Stimulated activated CD4-positive, alpha-beta T cell treated with anti-CD3 and anti-CD28 coated beads, Interleukin-2, amount 100 ng/mL, for 48 hours (primary cell): ENCODE results near the gene PRKCZ.

Experiments
- DNase-seq, 2 donors: peaks; one replicate each; pipeline ENCODE4 v3.0.0-alpha.2; 2020

PRKCZ gene

GRCh38 chr1:2214541-2215241, 164.5 kb downstream of the PRKCZ start:
- DNase-seq, result no peak

- no peak for DNase-seq
These were observed 165.1 kb downstream of the PRKCZ start for GRCh38 chr1:2215329-2215728.

- no peak for DNase-seq
These were observed 165.9 kb downstream of the PRKCZ start for GRCh38 chr1:2215909-2216766.

GRCh38 chr1:2216767-2217058, 166.5 kb downstream of the PRKCZ start:
- no peak for DNase-seq

GRCh38 chr1:2221271-2221670, 171.1 kb downstream of the PRKCZ start:
- DNase-seq, result no peak

GRCh38 chr1:2224170-2224584, 174.0 kb downstream of the PRKCZ start:
- no peak for DNase-seq

- DNase-seq, result no peak
These were observed 174.6 kb downstream of the PRKCZ start for GRCh38 chr1:2224631-2225428.

- DNase-seq, result no peak
These were observed 176.5 kb downstream of the PRKCZ start for GRCh38 chr1:2226525-2227345.

GRCh38 chr1:2227346-2228156, 177.3 kb downstream of the PRKCZ start:
- peak; percentile 96 to 97 for DNase-seq

- no peak for DNase-seq
These were observed 178.0 kb downstream of the PRKCZ start, which contains the start of gene SKI for GRCh38 chr1:2228157-2228594. Gene SKI (plus strand): TSS chr1:2228319. CDS start chr1:2228767, 448 bp downstream.

- DNase-seq, result no peak
These were observed 178.5 kb downstream of the PRKCZ start for GRCh38 chr1:2228694-2229036.

GRCh38 chr1:2229037-2229864, 179.0 kb downstream of the PRKCZ start:
- DNase-seq, result peak in 1 of 2 donors; percentile 52

GRCh38 chr1:2229911-2230731, 179.9 kb downstream of the PRKCZ start:
- no peak for DNase-seq

- DNase-seq, result no peak
These were observed 180.7 kb downstream of the PRKCZ start for GRCh38 chr1:2230781-2231531.

- DNase-seq, result peak; percentile 62 to 71
These were observed 181.5 kb downstream of the PRKCZ start for GRCh38 chr1:2231532-2232254.

- no peak for DNase-seq
These were observed 182.2 kb downstream of the PRKCZ start for GRCh38 chr1:2232255-2232915.

GRCh38 chr1:2232916-2233438, 182.8 kb downstream of the PRKCZ start:
- no peak for DNase-seq
